Measurements from ENCODE around the gene TMIE.

TMIE gene

GRCh38 chr3:46665763-46666452, 35.3 kb upstream of the TMIE start:
- no peak for TF ChIP-seq CTCF (IDR thresholded peaks at IDR 0.05; ENCODE audit: control insufficient read depth, extremely low read depth, insufficient read depth)
- DNase-seq (ENCODE audit: low read depth) = peak; percentile 93
- no peak overlapping the region for H3K4me3 ChIP-seq (ENCODE audit: low read depth, low read length)

- H3K4me3 ChIP-seq (ENCODE audit: low read depth, low read length) = no peak overlapping the region
- no peak for TF ChIP-seq CTCF (IDR thresholded peaks at IDR 0.05; ENCODE audit: control insufficient read depth, extremely low read depth, insufficient read depth)
- DNase-seq (ENCODE audit: low read depth) = peak; percentile 99
These were observed 34.7 kb upstream of the TMIE start for GRCh38 chr3:46666453-46666845.

- DNase-seq (ENCODE audit: low read depth) = no peak
- H3K4me3 ChIP-seq (ENCODE audit: low read depth, low read length) = no peak overlapping the region
- TF ChIP-seq CTCF (IDR thresholded peaks at IDR 0.05; ENCODE audit: control insufficient read depth, extremely low read depth, insufficient read depth) = no peak
These were observed 34.1 kb upstream of the TMIE start for GRCh38 chr3:46667061-46667621.

- no peak for TF ChIP-seq CTCF (IDR thresholded peaks at IDR 0.05; ENCODE audit: control insufficient read depth, extremely low read depth, insufficient read depth)
- DNase-seq (ENCODE audit: low read depth) = no peak
- H3K4me3 ChIP-seq (ENCODE audit: low read depth, low read length) = no peak overlapping the region
These were observed 33.5 kb upstream of the TMIE start for GRCh38 chr3:46667657-46668056.

- H3K4me3 ChIP-seq (ENCODE audit: low read depth, low read length) = no peak overlapping the region
- no peak for TF ChIP-seq CTCF (IDR thresholded peaks at IDR 0.05; ENCODE audit: control insufficient read depth, extremely low read depth, insufficient read depth)
- DNase-seq (ENCODE audit: low read depth) = no peak
These were observed 33.1 kb upstream of the TMIE start for GRCh38 chr3:46668116-46668515.

- H3K4me3 ChIP-seq (ENCODE audit: low read depth, low read length) = no peak overlapping the region
- DNase-seq (ENCODE audit: low read depth) = no peak
- TF ChIP-seq CTCF (IDR thresholded peaks at IDR 0.05; ENCODE audit: control insufficient read depth, extremely low read depth, insufficient read depth) = no peak
These were observed 32.6 kb upstream of the TMIE start for GRCh38 chr3:46668591-46668990.

All from LNCaP clone FGC (cell line).